Adrenal gland (tissue), 12 donors: ENCODE data around the gene TMEM135. TPM values are rescaled to one million over a fixed set of nuclear protein-coding genes. Genes with fewer than 3 reads are reported as not detected.

Experiments
- DNase-seq, 7 donors: peaks; one replicate each; pipeline ENCODE4 v3.0.0-alpha.2; 2019 to 2020
- H3K27ac ChIP-seq, 5 donors: fragments of 200-600 bp; sonication (generic) in 4 of 5; 1 replicate in 3 of 5; 2 replicates in 2 of 5; pipeline versions ENCODE4 v1.5.1 to v1.8.0; 2016 to 2020; ENCODE audit warnings: mild to moderate bottlenecking in 1 of 5
- H3K27me3 ChIP-seq: fragments of 200-600 bp; 2 replicates; pipeline ENCODE4 v1.8.0; 2021
- H3K36me3 ChIP-seq, 2 donors: fragments of 200-600 bp; replicated peaks in 1 of 2; 1 replicate in 1 of 2; 2 replicates in 1 of 2; pipeline versions ENCODE4 v1.5.1 to v1.8.0; 2018 to 2022
- H3K4me1 ChIP-seq, 2 donors: fragments of 200-600 bp; replicated peaks in 1 of 2; 1 replicate in 1 of 2; 2 replicates in 1 of 2; pipeline versions ENCODE4 v1.5.1 to v1.8.0; 2018 to 2021
- H3K4me3 ChIP-seq, 4 donors: fragments of 200-600 bp; sonication (generic) in 3 of 4; one replicate each; pipeline ENCODE4 v1.5.1; 2016 to 2018
- H3K9me3 ChIP-seq, 3 donors: fragments of 200-600 bp; sonication (generic) in 1 of 3; replicated peaks in 1 of 3; 1 replicate in 2 of 3; 2 replicates in 1 of 3; pipeline versions ENCODE4 v1.5.1 to v1.8.0; 2016 to 2021
- POLR2A ChIP-seq, 2 donors: fragments of 450-650 bp; IDR thresholded peaks; one replicate each; pipeline ENCODE4 v1.6.1; 2017; ENCODE audit warnings: antibody characterized with exemption in 2 of 2, mild to moderate bottlenecking in 2 of 2, moderate library complexity in 1 of 2
- WGBS, 4 donors: extraction: QIAGEN DNeasy Blood & Tissue Kit in 2 of 4; methylation state at CpG; one replicate each; pipeline versions ENCODE4 v1.1.5 to v1.1.7; 2013 to 2017; 5-methylcytosine and 5-hydroxymethylcytosine counted together
- intact Hi-C, 2 donors: fragments of 100-400 bp; cut with DNase I; formaldehyde crosslinking; loops; one replicate each; pipeline versions ENCODE4 v1.14.1 to v1.15.0; 2022 to 2023
- polyA plus RNA-seq, 3 donors: library from polyadenylated mRNA; stranded (reverse); fragments of 200-250 nt in 2 of 3; fragments of 350-450 nt in 1 of 3; fragmentation: Illumina TruSeq in 1 of 3; extraction: RNeasy Lipid Tissue Mini Kit (QIAGEN cat#74804) in 1 of 3; gene quantifications; one replicate each; pipeline ENCODE4 v1.2.3, GENCODE V29; 2013 to 2014
- total RNA-seq, 9 donors: library from RNA; depleted of rRNA in 4 of 9; stranded (reverse); fragments of >200 nt in 4 of 9; fragments of 120-200 nt in 1 of 9; fragmentation: NEBNext Ultra II Directional in 1 of 9; extraction: Animal tissue kit (Norgen Biotek cat#: 25700) in 1 of 9; gene quantifications; one replicate each; pipeline versions ENCODE4 v1.1.0 to v1.2.4, GENCODE V29; 2013 to 2023
- TF ChIP-seq, protein P1 (sequence below), 6 experiments: fragments of 450-650 bp in 4 of 6; fragments of 200-600 bp in 2 of 6; sonication (generic) in 1 of 6; IDR thresholded peaks; 1 replicate in 5 of 6; 2 replicates in 1 of 6; pipeline versions ENCODE4 v1.5.1 to v1.8.0; 2016 to 2021; ENCODE audit warnings: antibody characterized with exemption in 6 of 6, mild to moderate bottlenecking in 2 of 6, moderate library complexity in 1 of 6
- donor health status: healthy with polysubstance abuse.
- donor health status: Bipolar disorder and iron deficiency.
- donor health status: DM: yes; HTN: yes; CAD: no.
- donor health status: DM: no; HTN: no; CAD: no.
- donor health status: DM: no; HTN: no; CAD: no.
- donor health status: DM: yes; HTN: yes; CAD: no.

TMEM135 gene
- total and polyA plus RNA-seq, 12 donors, result 8.2 to 101 (median 44.5) TPM

DNA sequence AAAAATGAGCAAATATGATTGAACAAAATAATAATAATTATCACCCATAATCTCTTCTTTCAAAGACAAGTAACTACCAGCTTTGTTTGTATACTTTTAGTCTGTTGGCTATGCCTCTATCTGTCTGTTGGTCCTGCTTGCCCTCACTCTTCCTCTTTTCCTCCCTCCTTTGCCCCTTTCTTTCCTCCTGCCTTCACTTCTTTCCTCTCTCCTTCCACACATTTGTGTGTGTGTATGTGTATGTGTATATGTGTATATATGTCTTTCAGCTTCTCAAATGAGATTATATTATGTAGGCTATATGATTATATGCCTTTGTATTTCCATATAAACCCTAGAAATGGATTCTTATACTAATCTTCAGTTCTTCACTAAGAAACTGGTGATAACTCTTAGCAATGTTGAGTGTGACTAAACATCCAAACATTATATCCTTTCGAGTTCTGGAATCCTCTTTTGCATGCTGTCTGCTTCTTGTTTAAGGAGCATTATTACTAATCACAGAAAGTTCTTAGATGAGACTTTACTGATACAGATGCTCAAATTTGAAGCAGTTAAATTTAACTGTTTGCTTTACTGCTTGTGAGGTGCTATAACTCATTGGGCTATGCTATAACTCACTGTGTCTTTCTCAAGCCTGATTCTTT, 219.1 kb downstream of the TMEM135 start:
- TF ChIP-seq, protein P1, sequence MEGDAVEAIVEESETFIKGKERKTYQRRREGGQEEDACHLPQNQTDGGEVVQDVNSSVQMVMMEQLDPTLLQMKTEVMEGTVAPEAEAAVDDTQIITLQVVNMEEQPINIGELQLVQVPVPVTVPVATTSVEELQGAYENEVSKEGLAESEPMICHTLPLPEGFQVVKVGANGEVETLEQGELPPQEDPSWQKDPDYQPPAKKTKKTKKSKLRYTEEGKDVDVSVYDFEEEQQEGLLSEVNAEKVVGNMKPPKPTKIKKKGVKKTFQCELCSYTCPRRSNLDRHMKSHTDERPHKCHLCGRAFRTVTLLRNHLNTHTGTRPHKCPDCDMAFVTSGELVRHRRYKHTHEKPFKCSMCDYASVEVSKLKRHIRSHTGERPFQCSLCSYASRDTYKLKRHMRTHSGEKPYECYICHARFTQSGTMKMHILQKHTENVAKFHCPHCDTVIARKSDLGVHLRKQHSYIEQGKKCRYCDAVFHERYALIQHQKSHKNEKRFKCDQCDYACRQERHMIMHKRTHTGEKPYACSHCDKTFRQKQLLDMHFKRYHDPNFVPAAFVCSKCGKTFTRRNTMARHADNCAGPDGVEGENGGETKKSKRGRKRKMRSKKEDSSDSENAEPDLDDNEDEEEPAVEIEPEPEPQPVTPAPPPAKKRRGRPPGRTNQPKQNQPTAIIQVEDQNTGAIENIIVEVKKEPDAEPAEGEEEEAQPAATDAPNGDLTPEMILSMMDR (IDR thresholded peaks at IDR 0.05), result no peak
- no peak for TF ChIP-seq POLR2A (IDR thresholded peaks at IDR 0.05)

DNA sequence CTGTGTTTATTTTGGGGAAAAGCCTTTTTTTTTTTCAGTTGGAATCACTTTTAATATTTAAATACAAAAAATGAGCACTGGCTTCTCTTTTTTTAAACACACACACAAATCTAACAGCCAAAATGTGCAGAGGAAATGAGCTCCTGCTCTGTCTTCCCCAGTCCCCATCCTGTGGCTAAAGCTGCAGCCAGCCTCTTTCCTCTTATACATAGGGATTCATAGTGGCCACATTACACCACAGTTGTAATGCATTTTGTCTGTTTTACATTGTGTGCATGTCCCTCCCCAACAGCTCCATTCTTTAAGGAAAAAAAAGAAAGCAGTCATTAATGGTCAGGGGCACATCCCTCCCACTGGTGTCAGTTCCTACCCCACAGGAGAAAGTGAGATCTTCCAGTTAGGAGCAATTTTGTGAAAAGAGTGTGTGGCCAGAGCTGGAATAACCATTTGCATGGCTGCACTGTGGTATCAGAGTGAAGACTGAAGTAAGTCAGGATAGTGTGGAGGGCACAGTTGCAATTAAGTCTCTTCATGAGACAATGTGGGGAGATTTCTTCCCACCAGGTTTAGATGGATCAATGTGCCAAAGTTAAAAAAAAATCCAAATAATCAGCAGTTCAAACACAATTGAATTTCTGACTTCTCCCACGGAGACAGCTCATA, 220.6 kb downstream of the TMEM135 start:
- no peak for TF ChIP-seq POLR2A (IDR thresholded peaks at IDR 0.05)
- TF ChIP-seq, protein P1 (IDR thresholded peaks at IDR 0.05), result no peak
- Histone ChIP-seq H3K27ac (no peak overlapping the region), H3K27me3 (no peaks in the 10 kb centered on the region), H3K4me3 (no peak overlapping the region), H3K36me3 (no peaks in the 10 kb centered on the region), H3K9me3 (no peaks in the 10 kb centered on the region), H3K4me1 (peaks cover 9 to 18% of the 10 kb centered on the region in 2 donors)
- 46 to 81% (median 70%) methylated on average over 1 of the region's 1 CpG for WGBS, 4 donors
- intact Hi-C loops, result no loop called here
- no peak for DNase-seq

More for the DNA sequence above, 219.1 kb downstream of the TMEM135 start:
- Histone ChIP-seq H3K27me3 (no peaks in the 10 kb centered on the region), H3K4me1 (peaks cover 9 to 18% of the 10 kb centered on the region in 2 donors), H3K4me3 (no peak overlapping the region), H3K36me3 (no peaks in the 10 kb centered on the region), H3K27ac (no peak overlapping the region), H3K9me3 (no peaks in the 10 kb centered on the region)
- intact Hi-C loops, result no loop called here
- DNase-seq, result no peak
- 50 to 100% (median 97%) methylated on average over 1 of the region's 1 CpG for WGBS, 4 donors

DNA sequence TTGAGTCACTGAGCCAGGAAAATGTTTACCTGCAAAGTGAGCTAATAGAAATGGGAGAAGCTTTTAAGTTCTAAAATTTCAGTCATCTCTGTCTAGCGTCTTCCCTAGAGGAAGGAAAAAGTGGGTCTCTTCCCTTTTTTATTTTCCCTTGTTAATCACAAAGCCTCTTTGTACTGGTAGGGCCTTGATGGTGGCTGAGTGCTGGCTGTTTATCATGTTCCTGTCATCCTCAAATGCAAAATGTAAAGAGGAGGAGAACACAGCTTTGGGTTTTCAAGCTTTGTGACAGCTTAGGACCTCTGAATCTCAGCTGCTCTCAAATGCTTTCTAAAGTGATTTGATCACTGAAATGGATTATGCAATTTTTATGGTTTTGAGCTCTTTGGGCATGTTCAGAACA, 222.0 kb downstream of the TMEM135 start:
- intact Hi-C loops, result no loop called here

DNA sequence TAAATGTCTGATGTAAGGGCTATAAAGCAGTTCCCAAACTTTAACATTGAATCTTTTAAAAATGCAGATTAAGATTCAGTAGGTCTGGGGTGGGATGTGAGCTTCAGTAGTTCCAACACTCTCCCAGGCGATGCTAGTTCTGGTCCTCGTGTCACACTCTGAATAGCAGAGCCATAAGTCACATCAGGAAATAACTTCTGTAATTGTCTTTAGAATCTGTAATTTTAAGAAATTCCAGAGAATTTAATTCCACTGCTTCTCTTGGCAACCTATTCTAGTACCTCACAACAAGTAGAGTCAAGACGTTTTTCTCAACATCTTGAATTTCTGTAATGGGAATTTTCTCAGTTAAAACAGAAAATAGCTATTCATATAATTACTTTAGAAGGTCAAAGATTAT, 223.1 kb downstream of the TMEM135 start:
- intact Hi-C loops, result no loop called here
- H3K27ac ChIP-seq, result no peak overlapping the region
- 46 to 72% (median 62%) methylated on average over 3 of the region's 3 CpGs for WGBS, 4 donors

More for the DNA sequence above, 222.0 kb downstream of the TMEM135 start:
- Histone ChIP-seq H3K36me3 (no peaks in the 10 kb centered on the region), H3K27me3 (no peaks in the 10 kb centered on the region), H3K4me1 (peaks cover 9 to 20% of the 10 kb centered on the region in 2 donors), H3K9me3 (peaks cover 0 to 3% (median 0%) of the 10 kb centered on the region in 3 donors), H3K27ac (no peak overlapping the region), H3K4me3 (no peak overlapping the region)
- DNase-seq, result no peak
- TF ChIP-seq POLR2A (IDR thresholded peaks at IDR 0.05), result no peak
- TF ChIP-seq, protein P1 (IDR thresholded peaks at IDR 0.05), result no peak
- WGBS, 4 donors, result 67 to 78% (median 70%) methylated on average over 1 of the region's 1 CpG

More for the DNA sequence above, 223.1 kb downstream of the TMEM135 start:
- Histone ChIP-seq H3K9me3 (peaks cover 0 to 3% (median 0%) of the 10 kb centered on the region in 3 donors), H3K4me1 (peaks cover 9 to 29% of the 10 kb centered on the region in 2 donors), H3K27me3 (no peaks in the 10 kb centered on the region), H3K36me3 (no peaks in the 10 kb centered on the region), H3K4me3 (no peak overlapping the region)
- TF ChIP-seq POLR2A (IDR thresholded peaks at IDR 0.05), result no peak
- TF ChIP-seq, protein P1 (IDR thresholded peaks at IDR 0.05), result no peak
- DNase-seq, result no peak
